CD14-positive monocyte (primary cell): ENCODE measurements around the gene PI4KA. TPM values are rescaled to one million over a fixed set of nuclear protein-coding genes. Genes with fewer than 3 reads are reported as not detected.

ENCODE experiments used
- DNase-seq, 3 donors: peaks; one replicate each; pipeline ENCODE4 v3.0.0-alpha.2; 2011 to 2022
- H2AFZ ChIP-seq: 2 replicates; pipeline ENCODE4 v1.6.0; 2012; ENCODE audit warnings: mild to moderate bottlenecking, low read depth, low read length, inconsistent platforms; ENCODE audit not compliant: insufficient read depth, poor library complexity, severe bottlenecking
- H3K27ac ChIP-seq, 2 donors: 1 replicate in 1 of 2; 2 replicates in 1 of 2; pipeline ENCODE4 v1.5.1; 2012 to 2013; ENCODE audit warnings: low read length in 2 of 2, control low read depth in 1 of 2, inconsistent platforms in 1 of 2, low read depth in 1 of 2, mild to moderate bottlenecking in 1 of 2
- H3K27me3 ChIP-seq, 2 donors: one replicate each; pipeline versions ENCODE4 v1.6.0 to v1.6.1; 2011 to 2013; ENCODE audit warnings: low read length in 2 of 2; ENCODE audit not compliant: control insufficient read depth in 2 of 2, insufficient read depth in 2 of 2
- H3K36me3 ChIP-seq, 2 donors: replicated peaks in 1 of 2; 1 replicate in 1 of 2; 2 replicates in 1 of 2; pipeline versions ENCODE4 v1.5.1 to v1.6.1; 2012 to 2013; ENCODE audit warnings: low read length in 2 of 2, control low read depth in 1 of 2, inconsistent platforms in 1 of 2, mild to moderate bottlenecking in 1 of 2; ENCODE audit not compliant: insufficient read depth in 2 of 2, control insufficient read depth in 1 of 2
- H3K4me1 ChIP-seq, 2 donors: 1 replicate in 1 of 2; 2 replicates in 1 of 2; pipeline versions ENCODE4 v1.5.1 to v1.6.1; 2012 to 2013; ENCODE audit warnings: low read length in 2 of 2, control low read depth in 1 of 2, inconsistent platforms in 1 of 2, mild to moderate bottlenecking in 1 of 2, moderate library complexity in 1 of 2; ENCODE audit not compliant: insufficient read depth in 2 of 2, control insufficient read depth in 1 of 2
- H3K4me2 ChIP-seq: replicated peaks from 2 replicates; pipeline ENCODE3; 2012; ENCODE audit warnings: low read length, moderate library complexity, mild to moderate bottlenecking; ENCODE audit not compliant: poor library complexity, severe bottlenecking; ENCODE audit errors: extremely low read depth
- H3K4me3 ChIP-seq, 3 experiments: fragments of 200-600 bp in 1 of 3; sonication (generic) in 1 of 3; replicated peaks in 1 of 3; 1 replicate in 2 of 3; 2 replicates in 1 of 3; pipeline ENCODE4 v1.5.1; 2011 to 2013; ENCODE audit warnings: low read length in 3 of 3, mild to moderate bottlenecking in 3 of 3, control low read depth in 2 of 3, low read depth in 2 of 3, inconsistent platforms in 1 of 3, moderate library complexity in 1 of 3
- H3K79me2 ChIP-seq: 2 replicates; pipeline ENCODE4 v1.6.0; 2012; ENCODE audit warnings: mild to moderate bottlenecking, control low read depth, inconsistent platforms, low read length, moderate library complexity; ENCODE audit not compliant: insufficient read depth
- H3K9ac ChIP-seq: 2 replicates; pipeline ENCODE4 v1.6.0; 2017; ENCODE audit warnings: low read length, mild to moderate bottlenecking; ENCODE audit not compliant: insufficient read depth, poor library complexity, severe bottlenecking
- H3K9me3 ChIP-seq, 2 donors: replicated peaks in 1 of 2; 1 replicate in 1 of 2; 2 replicates in 1 of 2; pipeline versions ENCODE4 v1.5.1 to v1.6.1; 2012 to 2013; ENCODE audit warnings: low read length in 2 of 2, control low read depth in 1 of 2; ENCODE audit not compliant: control insufficient read depth in 1 of 2, insufficient read depth in 1 of 2
- H4K20me1 ChIP-seq: 2 replicates; pipeline ENCODE4 v1.6.0; 2012; ENCODE audit warnings: mild to moderate bottlenecking, low read length, control low read depth, moderate library complexity; ENCODE audit not compliant: insufficient read depth
- H3K27ac Mint-ChIP-seq, 7 donors: one replicate each; pipeline ENCODE4 v1.8.0; 2020; ENCODE audit warnings: mild to moderate bottlenecking in 7 of 7, mixed read lengths in 7 of 7, moderate library complexity in 6 of 7, inconsistent platforms in 2 of 7
- H3K27me3 Mint-ChIP-seq, 3 donors: one replicate each; pipeline ENCODE4 v1.8.0; 2021 to 2022; ENCODE audit warnings: low read depth in 3 of 3, mild to moderate bottlenecking in 3 of 3, mixed read lengths in 3 of 3, moderate library complexity in 3 of 3, inconsistent platforms in 1 of 3
- H3K36me3 Mint-ChIP-seq, 2 donors: one replicate each; pipeline ENCODE4 v1.8.0; 2020; ENCODE audit warnings: mixed read lengths in 2 of 2, inconsistent platforms in 1 of 2, mild to moderate bottlenecking in 1 of 2
- H3K4me1 Mint-ChIP-seq: one replicate; pipeline ENCODE4 v1.8.0; 2020; ENCODE audit warnings: mild to moderate bottlenecking, mixed read lengths
- H3K4me3 Mint-ChIP-seq, 2 donors: one replicate each; pipeline ENCODE4 v1.8.0; 2020; ENCODE audit warnings: mild to moderate bottlenecking in 2 of 2, mixed read lengths in 2 of 2, moderate library complexity in 1 of 2
- H3K9me3 Mint-ChIP-seq, 7 donors: one replicate each; pipeline ENCODE4 v1.8.0; 2020 to 2022; ENCODE audit warnings: mixed read lengths in 7 of 7, mild to moderate bottlenecking in 6 of 7, moderate library complexity in 6 of 7, inconsistent platforms in 2 of 7
- WGBS: methylation state at CpG from one replicate; pipeline ENCODE4 v1.1.5; 2013; ENCODE audit warnings: missing lambda C conversion rate; ENCODE audit not compliant: insufficient coverage; 5-methylcytosine and 5-hydroxymethylcytosine counted together
- intact Hi-C, 2 donors: fragments of 100-400 bp; cut with micrococcal nuclease; formaldehyde crosslinking; loops; one replicate each; pipeline versions ENCODE4 v1.15.0 to v1.15.1; 2023
- polyA plus RNA-seq, 3 donors: library from polyadenylated mRNA; depleted of rRNA in 1 of 3; unstranded in 2 of 3; stranded (reverse) in 1 of 3; fragments of 300-500 nt in 2 of 3; fragments of >200 nt in 1 of 3; fragmentation: Illumina TruSeq in 2 of 3; gene quantifications; 1 replicate in 2 of 3; 2 replicates in 1 of 3; pipeline ENCODE4 v1.2.3, GENCODE V29; 2012 to 2021
- TF ChIP-seq, protein P1 (sequence below): fragments of 200-600 bp; IDR thresholded peaks from one replicate; pipeline ENCODE4 v1.8.0; 2022; ENCODE audit warnings: antibody characterized with exemption, mild to moderate bottlenecking

PI4KA gene
- polyA plus RNA-seq, 3 donors, result 22.8 to 74.4 (median 38.2) TPM

GRCh38 chr22:20905415-20906386, 47.1 kb upstream of the PI4KA start:
- no peaks in the 10 kb centered on the region for H4K20me1 ChIP-seq
- no peak overlapping the region for H3K4me3 Mint-ChIP-seq
- H2AFZ ChIP-seq, result no peak overlapping the region
- H3K9me3 Mint-ChIP-seq, result peaks cover 0 to 4% (median 0%) of the 10 kb centered on the region in 7 donors
- peaks cover 31% of the 10 kb centered on the region for H3K4me1 Mint-ChIP-seq
- no peaks in the 10 kb centered on the region for H3K79me2 ChIP-seq
- TF ChIP-seq, protein P1, sequence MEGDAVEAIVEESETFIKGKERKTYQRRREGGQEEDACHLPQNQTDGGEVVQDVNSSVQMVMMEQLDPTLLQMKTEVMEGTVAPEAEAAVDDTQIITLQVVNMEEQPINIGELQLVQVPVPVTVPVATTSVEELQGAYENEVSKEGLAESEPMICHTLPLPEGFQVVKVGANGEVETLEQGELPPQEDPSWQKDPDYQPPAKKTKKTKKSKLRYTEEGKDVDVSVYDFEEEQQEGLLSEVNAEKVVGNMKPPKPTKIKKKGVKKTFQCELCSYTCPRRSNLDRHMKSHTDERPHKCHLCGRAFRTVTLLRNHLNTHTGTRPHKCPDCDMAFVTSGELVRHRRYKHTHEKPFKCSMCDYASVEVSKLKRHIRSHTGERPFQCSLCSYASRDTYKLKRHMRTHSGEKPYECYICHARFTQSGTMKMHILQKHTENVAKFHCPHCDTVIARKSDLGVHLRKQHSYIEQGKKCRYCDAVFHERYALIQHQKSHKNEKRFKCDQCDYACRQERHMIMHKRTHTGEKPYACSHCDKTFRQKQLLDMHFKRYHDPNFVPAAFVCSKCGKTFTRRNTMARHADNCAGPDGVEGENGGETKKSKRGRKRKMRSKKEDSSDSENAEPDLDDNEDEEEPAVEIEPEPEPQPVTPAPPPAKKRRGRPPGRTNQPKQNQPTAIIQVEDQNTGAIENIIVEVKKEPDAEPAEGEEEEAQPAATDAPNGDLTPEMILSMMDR, result no peak
- peaks cover 27 to 31% of the 10 kb centered on the region in 2 donors for H3K4me1 ChIP-seq
- peak overlapping the region; percentile 3 for H3K4me2 ChIP-seq
- peak in 1 of 3 donors; percentile 58 for DNase-seq
- H3K9me3 ChIP-seq, result no peaks in the 10 kb centered on the region
- intact Hi-C loops, result no loop called here
- peak overlapping the region; percentile 88 to 98 (median 95) for H3K27ac Mint-ChIP-seq
- WGBS, result 67% methylated on average over 2 of the region's 4 CpGs
- peak overlapping the region in 1 of 3 experiments; percentile 3 for H3K4me3 ChIP-seq
- H3K36me3 Mint-ChIP-seq, result no peaks in the 10 kb centered on the region
- H3K9ac ChIP-seq, result no peak overlapping the region
- H3K27me3 ChIP-seq, result no peaks in the 10 kb centered on the region
- peaks cover 1 to 4% (median 3%) of the 10 kb centered on the region in 3 donors for H3K27me3 Mint-ChIP-seq
- peak overlapping the region in 1 of 2 donors; percentile 80 for H3K27ac ChIP-seq
- H3K36me3 ChIP-seq, result no peaks in the 10 kb centered on the region

GRCh38 chr22:20904980-20905355, 46.4 kb upstream of the PI4KA start:
- H3K27me3 Mint-ChIP-seq, result peaks cover 1 to 4% (median 3%) of the 10 kb centered on the region in 3 donors
- H3K4me3 ChIP-seq, result peak overlapping the region in 1 of 3 experiments; percentile 3
- peaks cover 35% of the 10 kb centered on the region for H3K4me1 Mint-ChIP-seq
- H3K4me3 Mint-ChIP-seq, result peak overlapping the region in 1 of 2 donors; percentile 72
- peak overlapping the region in 1 of 2 donors; percentile 80 for H3K27ac ChIP-seq
- H3K27me3 ChIP-seq, result no peaks in the 10 kb centered on the region
- no peak overlapping the region for H2AFZ ChIP-seq
- no peak for DNase-seq
- H3K36me3 ChIP-seq, result no peaks in the 10 kb centered on the region
- no peaks in the 10 kb centered on the region for H3K36me3 Mint-ChIP-seq
- peaks cover 0 to 4% (median 0%) of the 10 kb centered on the region in 7 donors for H3K9me3 Mint-ChIP-seq
- no peaks in the 10 kb centered on the region for H3K79me2 ChIP-seq
- H3K9ac ChIP-seq, result no peak overlapping the region
- no CpG with 5 or more reads among the region's 3 CpGs for WGBS
- no peaks in the 10 kb centered on the region for H4K20me1 ChIP-seq
- intact Hi-C loops, result no loop called here
- H3K4me1 ChIP-seq, result peaks cover 27 to 31% of the 10 kb centered on the region in 2 donors
- no peaks in the 10 kb centered on the region for H3K9me3 ChIP-seq
- TF ChIP-seq, protein P1, result no peak
- peak overlapping the region; percentile 3 for H3K4me2 ChIP-seq
- H3K27ac Mint-ChIP-seq, result peak overlapping the region; percentile 88 to 98 (median 95)
